AG10803 (cell line): ENCODE data around the gene HSPG2.

Source experiments
- DNase-seq: peaks from one replicate; pipeline ENCODE4 v3.0.0; 2010; ENCODE audit warnings: low read depth
- H3K4me3 ChIP-seq: 2 replicates; pipeline ENCODE4 v1.5.1; 2011; ENCODE audit warnings: mild to moderate bottlenecking, low read length, control low read depth
- TF ChIP-seq, protein P1 (sequence below): conservative IDR thresholded peaks from 2 replicates; pipeline ENCODE4 v1.5.1; 2011; ENCODE audit warnings: mild to moderate bottlenecking, low read length, control low read depth, inconsistent platforms

Gene HSPG2

GRCh38 chr1:21914880-21915640, 22.1 kb downstream of the HSPG2 start:
- TF ChIP-seq, protein P1, sequence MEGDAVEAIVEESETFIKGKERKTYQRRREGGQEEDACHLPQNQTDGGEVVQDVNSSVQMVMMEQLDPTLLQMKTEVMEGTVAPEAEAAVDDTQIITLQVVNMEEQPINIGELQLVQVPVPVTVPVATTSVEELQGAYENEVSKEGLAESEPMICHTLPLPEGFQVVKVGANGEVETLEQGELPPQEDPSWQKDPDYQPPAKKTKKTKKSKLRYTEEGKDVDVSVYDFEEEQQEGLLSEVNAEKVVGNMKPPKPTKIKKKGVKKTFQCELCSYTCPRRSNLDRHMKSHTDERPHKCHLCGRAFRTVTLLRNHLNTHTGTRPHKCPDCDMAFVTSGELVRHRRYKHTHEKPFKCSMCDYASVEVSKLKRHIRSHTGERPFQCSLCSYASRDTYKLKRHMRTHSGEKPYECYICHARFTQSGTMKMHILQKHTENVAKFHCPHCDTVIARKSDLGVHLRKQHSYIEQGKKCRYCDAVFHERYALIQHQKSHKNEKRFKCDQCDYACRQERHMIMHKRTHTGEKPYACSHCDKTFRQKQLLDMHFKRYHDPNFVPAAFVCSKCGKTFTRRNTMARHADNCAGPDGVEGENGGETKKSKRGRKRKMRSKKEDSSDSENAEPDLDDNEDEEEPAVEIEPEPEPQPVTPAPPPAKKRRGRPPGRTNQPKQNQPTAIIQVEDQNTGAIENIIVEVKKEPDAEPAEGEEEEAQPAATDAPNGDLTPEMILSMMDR = no peak
- no peak for DNase-seq
- H3K4me3 ChIP-seq = no peak overlapping the region

DNA sequence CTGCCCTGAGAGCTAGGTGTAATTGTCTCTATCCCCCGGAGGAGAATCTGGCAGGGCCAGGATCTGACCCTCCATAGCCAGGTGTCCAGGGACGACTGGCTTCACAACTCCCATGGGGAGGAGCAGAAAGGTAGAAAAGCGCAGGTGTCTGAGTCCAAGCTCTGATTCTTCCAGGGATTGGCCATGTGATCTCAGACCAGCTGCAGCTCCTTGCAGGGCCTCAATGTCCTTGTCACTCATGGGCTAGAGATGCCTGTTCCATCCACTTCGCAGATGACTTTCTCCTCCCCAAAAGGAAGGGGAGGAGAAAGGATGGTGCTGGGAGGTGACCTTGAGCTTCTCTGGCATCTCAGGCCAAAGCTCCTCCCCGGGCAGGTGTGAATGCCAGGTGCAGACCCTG, 22.7 kb downstream of the HSPG2 start:
- DNase-seq = no peak
- no peak overlapping the region for H3K4me3 ChIP-seq
- TF ChIP-seq, protein P1 = no peak

DNA sequence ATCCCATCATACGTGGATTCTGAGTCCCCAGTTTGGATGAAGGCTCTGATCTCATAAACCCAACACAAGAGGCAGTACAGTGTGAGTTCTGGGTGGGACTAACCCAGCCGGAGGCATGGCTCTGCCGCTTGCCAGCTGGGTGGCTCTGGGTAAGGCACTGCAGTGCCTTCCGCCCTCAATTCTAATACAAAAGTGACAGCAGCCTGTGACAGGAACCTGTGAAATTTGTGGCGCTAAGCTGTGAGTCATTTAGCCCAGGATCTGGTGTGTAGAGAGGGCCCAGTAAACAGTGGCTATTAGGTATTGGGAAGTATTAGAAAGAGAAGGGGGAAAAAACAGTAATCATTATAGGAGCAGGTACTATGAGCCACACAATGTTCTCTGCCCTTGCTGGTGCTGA, 23.3 kb downstream of the HSPG2 start:
- H3K4me3 ChIP-seq = no peak overlapping the region
- DNase-seq = no peak
- TF ChIP-seq, protein P1 = no peak

DNA sequence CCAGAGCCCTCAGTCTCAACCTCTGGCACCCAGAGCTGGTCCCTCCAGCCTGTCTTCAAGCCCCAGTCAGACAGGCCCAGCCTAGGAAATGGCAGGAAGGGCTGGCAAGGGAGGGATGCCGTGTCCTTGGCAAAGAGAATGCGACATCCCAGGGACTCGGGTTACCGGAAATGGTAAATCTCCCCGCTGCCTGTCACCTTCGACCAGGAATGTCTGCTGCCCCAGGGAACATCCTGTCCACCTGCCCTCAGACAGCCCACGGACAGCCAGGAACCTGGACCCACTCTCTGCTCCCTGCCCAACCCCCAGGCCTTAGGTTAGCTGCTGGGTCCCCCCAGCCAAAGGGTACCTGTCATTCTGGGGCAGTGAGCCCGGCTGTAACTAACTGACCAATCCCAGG, 23.9 kb downstream of the HSPG2 start:
- TF ChIP-seq, protein P1 = no peak
- no peak overlapping the region for H3K4me3 ChIP-seq
- DNase-seq = no peak

GRCh38 chr1:21912038-21912758, 24.9 kb downstream of the HSPG2 start:
- H3K4me3 ChIP-seq = no peak overlapping the region
- TF ChIP-seq, protein P1 = no peak
- no peak for DNase-seq

- no peak overlapping the region for H3K4me3 ChIP-seq
- TF ChIP-seq, protein P1 = no peak
- DNase-seq = peak; percentile 53
Measured at GRCh38 chr1:21911205-21912001, 25.7 kb downstream of the HSPG2 start.
